Astrocyte (in vitro differentiated cells and primary cell): ENCODE data around the gene COL19A1. TPM values are rescaled to one million over a fixed set of nuclear protein-coding genes. Genes with fewer than 3 reads are reported as not detected.

Experiments used
- DNase-seq: peaks from one replicate; pipeline ENCODE4 v3.0.0-alpha.2; 2010; ENCODE audit warnings: low read depth
- FAIRE-seq: peaks from 2 replicates; lab custom pipeline; 2011; peaks lifted over from hg19 to GRCh38; lab: Jason Lieb, UNC
- H2AFZ ChIP-seq: 2 replicates; pipeline ENCODE4 v1.6.0; 2012; ENCODE audit warnings: low read depth, low read length, inconsistent platforms
- H3K27ac ChIP-seq: 2 replicates; pipeline ENCODE4 v1.5.1; 2011; ENCODE audit warnings: low read depth, low read length, inconsistent platforms
- H3K27me3 ChIP-seq: 2 replicates; pipeline ENCODE4 v1.6.0; 2011; ENCODE audit warnings: low read length, inconsistent platforms; ENCODE audit not compliant: insufficient read depth
- H3K36me3 ChIP-seq: 2 replicates; pipeline ENCODE4 v1.5.1; 2011; ENCODE audit warnings: low read length, inconsistent platforms; ENCODE audit not compliant: insufficient read depth
- H3K4me1 ChIP-seq: 2 replicates; pipeline ENCODE4 v1.5.1; 2011; ENCODE audit warnings: low read length, inconsistent platforms; ENCODE audit not compliant: insufficient read depth
- H3K4me2 ChIP-seq: 2 replicates; pipeline ENCODE4 v1.6.0; 2012; ENCODE audit warnings: low read length, inconsistent platforms
- H3K4me3 ChIP-seq: 2 replicates; pipeline ENCODE4 v1.5.1; 2011; ENCODE audit warnings: low read depth, mild to moderate bottlenecking, low read length, inconsistent platforms; ENCODE audit not compliant: insufficient read depth
- H3K79me2 ChIP-seq: 2 replicates; pipeline ENCODE4 v1.6.0; 2012; ENCODE audit warnings: mild to moderate bottlenecking, low read length, inconsistent platforms; ENCODE audit not compliant: insufficient read depth
- H3K9ac ChIP-seq: 2 replicates; pipeline ENCODE4 v1.6.0; 2012; ENCODE audit warnings: mild to moderate bottlenecking, low read length, inconsistent platforms
- H3K9me3 ChIP-seq: 2 replicates; pipeline ENCODE4 v1.5.1; 2012; ENCODE audit warnings: low read depth, mild to moderate bottlenecking, low read length, inconsistent platforms; ENCODE audit not compliant: insufficient read depth
- H4K20me1 ChIP-seq: 2 replicates; pipeline ENCODE4 v1.6.0; 2012; ENCODE audit warnings: low read length, inconsistent platforms; ENCODE audit not compliant: insufficient read depth
- H3K27ac Mint-ChIP-seq: one replicate; pipeline ENCODE4 v1.8.0; 2021; ENCODE audit warnings: mild to moderate bottlenecking, mixed read lengths; ENCODE audit not compliant: unreplicated experiment
- H3K27me3 Mint-ChIP-seq: one replicate; pipeline ENCODE4 v1.8.0; 2021; ENCODE audit warnings: low read depth, mixed read lengths; ENCODE audit not compliant: unreplicated experiment
- H3K36me3 Mint-ChIP-seq: one replicate; pipeline ENCODE4 v1.8.0; 2021; ENCODE audit warnings: low read depth, mixed read lengths; ENCODE audit not compliant: unreplicated experiment
- H3K4me1 Mint-ChIP-seq: one replicate; pipeline ENCODE4 v1.8.0; 2021; ENCODE audit warnings: low read depth, mixed read lengths; ENCODE audit not compliant: unreplicated experiment
- H3K4me3 Mint-ChIP-seq: one replicate; pipeline ENCODE4 v1.8.0; 2021; ENCODE audit warnings: mild to moderate bottlenecking, moderate library complexity, mixed read lengths; ENCODE audit not compliant: unreplicated experiment
- H3K9me3 Mint-ChIP-seq: one replicate; pipeline ENCODE4 v1.8.0; 2021; ENCODE audit warnings: mild to moderate bottlenecking, mixed read lengths; ENCODE audit not compliant: unreplicated experiment
- CTCF ChIP-seq: IDR thresholded peaks from 2 replicates; pipeline ENCODE4 v1.5.1; 2011; ENCODE audit warnings: low read depth, mild to moderate bottlenecking, inconsistent platforms, low read length, moderate library complexity; ENCODE audit not compliant: insufficient read depth
- EZH2 ChIP-seq: IDR thresholded peaks from 2 replicates; pipeline ENCODE4 v1.6.1; 2012; ENCODE audit warnings: mild to moderate bottlenecking, low read length, inconsistent platforms; ENCODE audit not compliant: insufficient read depth
- total RNA-seq: library from RNA; stranded (reverse); gene quantifications from 2 replicates; pipeline ENCODE4 v1.2.1, GENCODE V29; 2021

The COL19A1 gene
- total RNA-seq, 1 donor from 2014 or later: 0.18 TPM

GRCh38 chr6:69894578-69895347 is 28.4 kb downstream of the COL19A1 start:
- H3K4me1 ChIP-seq: no peaks in the 10 kb centered on the region
- no peak overlapping the region for H3K27ac Mint-ChIP-seq
- no peak overlapping the region for H3K4me3 ChIP-seq
- H3K36me3 Mint-ChIP-seq: no peaks in the 10 kb centered on the region
- DNase-seq: peak; percentile 40
- no peak overlapping the region for H2AFZ ChIP-seq
- no peak for FAIRE-seq
- H3K36me3 ChIP-seq: no peaks in the 10 kb centered on the region
- peaks cover 12% of the 10 kb centered on the region for H3K4me1 Mint-ChIP-seq
- H3K4me2 ChIP-seq: no peak overlapping the region
- H4K20me1 ChIP-seq: no peaks in the 10 kb centered on the region
- no peaks in the 10 kb centered on the region for H3K27me3 Mint-ChIP-seq
- H3K9ac ChIP-seq: no peak overlapping the region
- H3K9me3 ChIP-seq: no peaks in the 10 kb centered on the region
- H3K79me2 ChIP-seq: no peaks in the 10 kb centered on the region
- no peak overlapping the region for H3K4me3 Mint-ChIP-seq
- no peaks in the 10 kb centered on the region for H3K27me3 ChIP-seq
- no peak overlapping the region for H3K27ac ChIP-seq
- H3K9me3 Mint-ChIP-seq: peaks cover 2% of the 10 kb centered on the region
- TF ChIP-seq CTCF (no peak), EZH2 (no peak)

- no peaks in the 10 kb centered on the region for H3K79me2 ChIP-seq
- H3K4me2 ChIP-seq: no peak overlapping the region
- no peak overlapping the region for H2AFZ ChIP-seq
- H4K20me1 ChIP-seq: no peaks in the 10 kb centered on the region
- no peak overlapping the region for H3K9ac ChIP-seq
- Mint-ChIP-seq H3K27me3 (no peaks in the 10 kb centered on the region), H3K36me3 (no peaks in the 10 kb centered on the region), H3K27ac (no peak overlapping the region), H3K9me3 (peaks cover 2% of the 10 kb centered on the region), H3K4me3 (no peak overlapping the region), H3K4me1 (peaks cover 12% of the 10 kb centered on the region)
- no peak overlapping the region for H3K4me3 ChIP-seq
- H3K4me1 ChIP-seq: no peaks in the 10 kb centered on the region
- no peaks in the 10 kb centered on the region for H3K27me3 ChIP-seq
- TF ChIP-seq EZH2 (no peak), CTCF (no peak)
- no peak for DNase-seq
- H3K9me3 ChIP-seq: no peaks in the 10 kb centered on the region
- no peak overlapping the region for H3K27ac ChIP-seq
- H3K36me3 ChIP-seq: no peaks in the 10 kb centered on the region
- no peak for FAIRE-seq
Measured at GRCh38 chr6:69895396-69895795, 29.0 kb downstream of the COL19A1 start.

GRCh38 chr6:69900869-69901268 is 34.5 kb downstream of the COL19A1 start:
- TF ChIP-seq CTCF (no peak), EZH2 (no peak)
- Histone ChIP-seq H3K27ac (no peak overlapping the region), H3K9ac (no peak overlapping the region), H2AFZ (no peak overlapping the region), H3K27me3 (no peaks in the 10 kb centered on the region), H3K79me2 (no peaks in the 10 kb centered on the region), H3K4me1 (no peaks in the 10 kb centered on the region), H3K36me3 (no peaks in the 10 kb centered on the region), H3K9me3 (no peaks in the 10 kb centered on the region), H3K4me2 (no peak overlapping the region), H3K4me3 (no peak overlapping the region), H4K20me1 (no peaks in the 10 kb centered on the region)
- H3K27me3 Mint-ChIP-seq: no peaks in the 10 kb centered on the region
- no peak for DNase-seq
- FAIRE-seq: no peak
- no peaks in the 10 kb centered on the region for H3K4me1 Mint-ChIP-seq
- no peak overlapping the region for H3K4me3 Mint-ChIP-seq
- no peaks in the 10 kb centered on the region for H3K9me3 Mint-ChIP-seq
- H3K36me3 Mint-ChIP-seq: no peaks in the 10 kb centered on the region
- no peak overlapping the region for H3K27ac Mint-ChIP-seq
